Spleen (tissue), 7 donors: ENCODE data around the gene IRAK4.

Source experiments
- CTCF ChIP-seq, 11 experiments: fragments of 200-600 bp in 7 of 11; fragments of 450-650 bp in 4 of 11; sonication (generic) in 4 of 11; IDR thresholded peaks in 8 of 11; conservative IDR thresholded peaks in 3 of 11; 1 replicate in 7 of 11; 2 replicates in 4 of 11; pipeline versions ENCODE4 v1.4.0 to v1.8.0; 2016 to 2021; ENCODE audit warnings: antibody characterized with exemption in 11 of 11, inconsistent platforms in 4 of 11, mild to moderate bottlenecking in 1 of 11
- POLR2A ChIP-seq, 3 donors: fragments of 450-650 bp; IDR thresholded peaks; one replicate each; pipeline ENCODE4 v1.5.1; 2017; ENCODE audit warnings: antibody characterized with exemption in 3 of 3, mild to moderate bottlenecking in 1 of 3
- donor health status: DM: no; HTN: no; CAD: no; lungs with moderate emphysema.
- donor health status: DM: no; HTN: no; CAD: no.
- donor health status: DM: no; HTN: no; CAD: no.

- TF ChIP-seq CTCF (IDR thresholded peaks at IDR 0.05 in 8 of 11, conservative IDR thresholded peaks at IDR 0.05 in 3 of 11) (no peak), POLR2A (IDR thresholded peaks at IDR 0.05) (no peak)
Measured at GRCh38 chr12:43754015-43754414, 4.7 kb upstream of the IRAK4 start.
